GM12878 (cell line): Measurements from ENCODE around the gene USP9X. TPM values are rescaled to one million over a fixed set of nuclear protein-coding genes. Genes with fewer than 3 reads are reported as not detected.

Source experiments
- BHLHE40 ChIP-seq, 2 experiments: fragments of 450-650 bp in 1 of 2; IDR thresholded peaks; 2 replicates each; pipeline ENCODE4 v1.6.1; 2011 to 2017; ENCODE audit warnings: low read depth in 2 of 2, borderline replicate concordance in 1 of 2, improper control_type of control experiment in 1 of 2, low read length in 1 of 2, mild to moderate bottlenecking in 1 of 2
- CBFB ChIP-seq: IDR thresholded peaks from 2 replicates; pipeline ENCODE4 v1.6.1; 2016; ENCODE audit warnings: antibody characterized with exemption, low read depth
- CREB1 ChIP-seq: IDR thresholded peaks from 2 replicates; pipeline ENCODE4 v1.6.1; 2012; ENCODE audit warnings: low read depth, mild to moderate bottlenecking, inconsistent platforms
- CREM ChIP-seq: IDR thresholded peaks from 2 replicates; pipeline ENCODE4 v1.6.1; 2014; ENCODE audit warnings: antibody characterized with exemption, low read depth
- EZH2 ChIP-seq: IDR thresholded peaks from 2 replicates; pipeline ENCODE4 v1.6.1; 2012; ENCODE audit warnings: low read depth, mild to moderate bottlenecking, control low read depth, inconsistent platforms, low read length, borderline replicate concordance; ENCODE audit not compliant: control insufficient read depth
- IKZF1 ChIP-seq: fragments of 450-650 bp; conservative IDR thresholded peaks from 2 replicates; pipeline ENCODE4 v1.6.1; 2017; ENCODE audit warnings: antibody characterized with exemption, mild to moderate bottlenecking
- JUND ChIP-seq: IDR thresholded peaks from 2 replicates; pipeline ENCODE4 v1.6.1; 2012; ENCODE audit warnings: low read depth, mild to moderate bottlenecking, low read length, improper control_type of control experiment, moderate library complexity
- MTA2 ChIP-seq: fragments of 450-650 bp; IDR thresholded peaks from 2 replicates; pipeline ENCODE4 v1.6.1; 2016; ENCODE audit warnings: low read depth, mild to moderate bottlenecking, moderate library complexity
- NFYA ChIP-seq: IDR thresholded peaks from 2 replicates; pipeline ENCODE4 v1.6.1; 2011; ENCODE audit warnings: low read depth, mild to moderate bottlenecking, low read length, improper control_type of control experiment, borderline replicate concordance
- NFYB ChIP-seq: IDR thresholded peaks from 2 replicates; pipeline ENCODE4 v1.6.1; 2011; ENCODE audit warnings: low read depth, mild to moderate bottlenecking, low read length, improper control_type of control experiment, moderate library complexity; ENCODE audit not compliant: insufficient read depth
- NR2C2 ChIP-seq: IDR thresholded peaks from 2 replicates; pipeline ENCODE4 v1.6.1; 2011; ENCODE audit warnings: borderline replicate concordance, low read depth; ENCODE audit not compliant: control insufficient read depth, insufficient read length
- PAX8 ChIP-seq: fragments of 450-650 bp; IDR thresholded peaks from 2 replicates; pipeline ENCODE4 v1.6.1; 2017; ENCODE audit warnings: mild to moderate bottlenecking, moderate library complexity
- POLR2AphosphoS2 ChIP-seq: IDR thresholded peaks from 2 replicates; pipeline ENCODE4 v1.6.1; 2011; ENCODE audit warnings: low read depth, mild to moderate bottlenecking, low read length, improper control_type of control experiment, moderate library complexity
- RBBP5 ChIP-seq: fragments of 200-600 bp; sonication (generic); conservative IDR thresholded peaks from 2 replicates; pipeline ENCODE4 v1.6.1; 2016
- SIX5 ChIP-seq: IDR thresholded peaks from 2 replicates; pipeline ENCODE4 v1.6.1; 2011; ENCODE audit warnings: mild to moderate bottlenecking, low read depth, low read length, moderate library complexity; ENCODE audit not compliant: severe bottlenecking
- TARDBP ChIP-seq: IDR thresholded peaks from 2 replicates; pipeline ENCODE4 v1.6.1; 2016; ENCODE audit warnings: borderline replicate concordance
- TBL1XR1 ChIP-seq: IDR thresholded peaks from 2 replicates; pipeline ENCODE4 v1.6.1; 2012; ENCODE audit warnings: low read depth, low read length, improper control_type of control experiment
- TCF12 ChIP-seq: IDR thresholded peaks from 2 replicates; pipeline ENCODE4 v1.6.1; 2011; ENCODE audit warnings: low read depth, mild to moderate bottlenecking, low read length
- WRNIP1 ChIP-seq: IDR thresholded peaks from 2 replicates; pipeline ENCODE4 v1.6.1; 2011; ENCODE audit warnings: low read depth, low read length, improper control_type of control experiment, borderline replicate concordance
- ZNF622 ChIP-seq: fragments of 450-650 bp; IDR thresholded peaks from 2 replicates; pipeline ENCODE4 v1.6.1; 2017; ENCODE audit warnings: mild to moderate bottlenecking, inconsistent platforms
- ZSCAN29 ChIP-seq: fragments of 450-650 bp; IDR thresholded peaks from 2 replicates; pipeline ENCODE4 v1.6.1; 2017; ENCODE audit warnings: mild to moderate bottlenecking, moderate library complexity
- polyA plus RNA-seq, 11 experiments: library from polyadenylated mRNA; depleted of rRNA in 4 of 11; unstranded in 6 of 11; stranded (reverse) in 5 of 11; fragments of >200 nt; fragmentation: Nextera tagmentation in 4 of 11; fragmentation: Illumina TruSeq in 1 of 11; extraction: Ambion mirVana in 4 of 11; extraction: Trizol in 1 of 11; gene quantifications; 1 replicate in 1 of 11; 2 replicates in 10 of 11; pipeline versions ENCODE4 v1.2.1 to v1.2.3, GENCODE V29; 2011 to 2016; ENCODE audit warnings: inconsistent platforms in 2 of 11, missing spikeins in 2 of 11, low read depth in 1 of 11
- total RNA-seq, 4 experiments: library from RNA; depleted of rRNA in 3 of 4; stranded (reverse); fragments of >200 nt in 3 of 4; fragmentation: Illumina TruSeq in 1 of 4; extraction: Trizol in 1 of 4; gene quantifications; 2 replicates each; pipeline versions ENCODE4 v1.2.1 to v1.2.3, GENCODE V29; 2013 to 2021
- TF ChIP-seq, protein P1 (sequence below): fragments of 450-650 bp; IDR thresholded peaks from 2 replicates; pipeline ENCODE4 v1.6.1; 2017; ENCODE audit warnings: mild to moderate bottlenecking
- TF ChIP-seq, protein P2 (sequence below): fragments of 450-650 bp; IDR thresholded peaks from 2 replicates; pipeline ENCODE4 v1.6.1; 2016; ENCODE audit warnings: mild to moderate bottlenecking
- TF ChIP-seq, protein P3 (sequence below), 3 experiments: IDR thresholded peaks in 2 of 3; conservative IDR thresholded peaks in 1 of 3; 2 replicates each; pipeline ENCODE4 v1.5.1; 2011; ENCODE audit warnings: low read depth in 3 of 3, low read length in 3 of 3, mild to moderate bottlenecking in 3 of 3, control low read depth in 2 of 3, moderate library complexity in 2 of 3, inconsistent platforms in 1 of 3, mixed read lengths in 1 of 3; ENCODE audit not compliant: control insufficient read depth in 2 of 3, insufficient read depth in 1 of 3; ENCODE audit errors: extremely low read depth in 1 of 3
- TF ChIP-seq, protein P4 (sequence below): fragments of 450-650 bp; IDR thresholded peaks from 2 replicates; pipeline ENCODE4 v1.6.1; 2018; ENCODE audit warnings: borderline replicate concordance, mild to moderate bottlenecking; ENCODE audit not compliant: partially characterized antibody

Gene USP9X
- total and polyA plus RNA-seq, 10 of the 15 experiments (the other 5 are each of a cell fraction or from before 2014, with no cell fraction given), result 9.3 to 61.6 (median 31.7) TPM

DNA sequence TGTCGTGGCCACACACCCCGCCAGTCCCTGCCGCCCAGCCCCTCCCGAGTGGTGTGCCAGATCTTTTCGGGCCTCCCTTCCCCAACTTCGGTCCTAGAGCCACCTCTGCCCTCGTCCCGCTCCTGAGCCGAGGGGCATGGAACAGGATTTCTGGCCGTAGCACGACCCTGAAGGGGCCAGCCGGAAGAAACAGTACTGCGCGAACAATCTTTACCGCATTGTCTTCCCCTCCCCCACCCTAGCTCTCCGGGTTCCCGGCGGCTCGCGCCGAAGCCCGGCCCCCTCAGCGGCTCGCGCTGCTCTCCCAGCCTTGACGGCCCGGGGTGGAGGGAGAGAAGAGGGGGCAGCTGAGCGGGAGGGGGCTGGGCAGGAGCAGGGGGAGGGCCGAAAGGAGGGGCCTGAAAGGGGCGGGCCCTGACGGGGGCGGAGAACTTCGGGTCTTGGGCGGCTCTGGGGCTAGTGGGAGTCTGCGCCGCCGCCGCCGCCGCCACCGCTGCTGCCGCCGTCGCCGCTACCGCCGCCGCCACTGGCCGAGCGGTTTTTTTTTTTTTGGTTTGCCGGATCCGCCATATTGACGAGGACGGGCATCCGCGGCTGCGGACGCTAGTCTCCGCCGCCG, at the start of gene USP9X (continued):
- TF ChIP-seq, protein P1, sequence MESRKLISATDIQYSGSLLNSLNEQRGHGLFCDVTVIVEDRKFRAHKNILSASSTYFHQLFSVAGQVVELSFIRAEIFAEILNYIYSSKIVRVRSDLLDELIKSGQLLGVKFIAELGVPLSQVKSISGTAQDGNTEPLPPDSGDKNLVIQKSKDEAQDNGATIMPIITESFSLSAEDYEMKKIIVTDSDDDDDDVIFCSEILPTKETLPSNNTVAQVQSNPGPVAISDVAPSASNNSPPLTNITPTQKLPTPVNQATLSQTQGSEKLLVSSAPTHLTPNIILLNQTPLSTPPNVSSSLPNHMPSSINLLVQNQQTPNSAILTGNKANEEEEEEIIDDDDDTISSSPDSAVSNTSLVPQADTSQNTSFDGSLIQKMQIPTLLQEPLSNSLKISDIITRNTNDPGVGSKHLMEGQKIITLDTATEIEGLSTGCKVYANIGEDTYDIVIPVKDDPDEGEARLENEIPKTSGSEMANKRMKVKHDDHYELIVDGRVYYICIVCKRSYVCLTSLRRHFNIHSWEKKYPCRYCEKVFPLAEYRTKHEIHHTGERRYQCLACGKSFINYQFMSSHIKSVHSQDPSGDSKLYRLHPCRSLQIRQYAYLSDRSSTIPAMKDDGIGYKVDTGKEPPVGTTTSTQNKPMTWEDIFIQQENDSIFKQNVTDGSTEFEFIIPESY, result no peak
- TF ChIP-seq CBFB (no peak), ZNF622 (no peak), ZSCAN29 (peak; percentile 14; the same call in 1 of the 2 replicates), MTA2 (peak; percentile 73), NR2C2 (no peak), POLR2AphosphoS2 (no peak), TBL1XR1 (no peak), EZH2 (no peak), NFYA (no peak), TARDBP (no peak), RBBP5 (peak; percentile 56; the same call in 1 of the 2 replicates), BHLHE40 (IDR thresholded peaks at IDR 0.05; ENCODE audit: borderline replicate concordance in 1 of 2, low read depth in 2 of 2, low read length in 1 of 2) (no peak), CREM (no peak), CREB1 (no peak), IKZF1 (peak; percentile 83), TCF12 (0 out of 2 replicates have a peak, but pooled peaks have one; percentile 48), JUND (no peak), WRNIP1 (no peak), SIX5 (no peak), NFYB (no peak), PAX8 (no peak)
- TF ChIP-seq, protein P2, sequence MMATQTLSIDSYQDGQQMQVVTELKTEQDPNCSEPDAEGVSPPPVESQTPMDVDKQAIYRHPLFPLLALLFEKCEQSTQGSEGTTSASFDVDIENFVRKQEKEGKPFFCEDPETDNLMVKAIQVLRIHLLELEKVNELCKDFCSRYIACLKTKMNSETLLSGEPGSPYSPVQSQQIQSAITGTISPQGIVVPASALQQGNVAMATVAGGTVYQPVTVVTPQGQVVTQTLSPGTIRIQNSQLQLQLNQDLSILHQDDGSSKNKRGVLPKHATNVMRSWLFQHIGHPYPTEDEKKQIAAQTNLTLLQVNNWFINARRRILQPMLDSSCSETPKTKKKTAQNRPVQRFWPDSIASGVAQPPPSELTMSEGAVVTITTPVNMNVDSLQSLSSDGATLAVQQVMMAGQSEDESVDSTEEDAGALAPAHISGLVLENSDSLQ, result no peak
- TF ChIP-seq, protein P3, sequence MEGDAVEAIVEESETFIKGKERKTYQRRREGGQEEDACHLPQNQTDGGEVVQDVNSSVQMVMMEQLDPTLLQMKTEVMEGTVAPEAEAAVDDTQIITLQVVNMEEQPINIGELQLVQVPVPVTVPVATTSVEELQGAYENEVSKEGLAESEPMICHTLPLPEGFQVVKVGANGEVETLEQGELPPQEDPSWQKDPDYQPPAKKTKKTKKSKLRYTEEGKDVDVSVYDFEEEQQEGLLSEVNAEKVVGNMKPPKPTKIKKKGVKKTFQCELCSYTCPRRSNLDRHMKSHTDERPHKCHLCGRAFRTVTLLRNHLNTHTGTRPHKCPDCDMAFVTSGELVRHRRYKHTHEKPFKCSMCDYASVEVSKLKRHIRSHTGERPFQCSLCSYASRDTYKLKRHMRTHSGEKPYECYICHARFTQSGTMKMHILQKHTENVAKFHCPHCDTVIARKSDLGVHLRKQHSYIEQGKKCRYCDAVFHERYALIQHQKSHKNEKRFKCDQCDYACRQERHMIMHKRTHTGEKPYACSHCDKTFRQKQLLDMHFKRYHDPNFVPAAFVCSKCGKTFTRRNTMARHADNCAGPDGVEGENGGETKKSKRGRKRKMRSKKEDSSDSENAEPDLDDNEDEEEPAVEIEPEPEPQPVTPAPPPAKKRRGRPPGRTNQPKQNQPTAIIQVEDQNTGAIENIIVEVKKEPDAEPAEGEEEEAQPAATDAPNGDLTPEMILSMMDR (IDR thresholded peaks at IDR 0.05 in 2 of 3, conservative IDR thresholded peaks at IDR 0.05 in 1 of 3; ENCODE audit: control insufficient read depth in 2 of 3, extremely low read depth in 1 of 3, insufficient read depth in 1 of 3, low read depth in 3 of 3, low read length in 3 of 3), result no peak
- TF ChIP-seq, protein P4, sequence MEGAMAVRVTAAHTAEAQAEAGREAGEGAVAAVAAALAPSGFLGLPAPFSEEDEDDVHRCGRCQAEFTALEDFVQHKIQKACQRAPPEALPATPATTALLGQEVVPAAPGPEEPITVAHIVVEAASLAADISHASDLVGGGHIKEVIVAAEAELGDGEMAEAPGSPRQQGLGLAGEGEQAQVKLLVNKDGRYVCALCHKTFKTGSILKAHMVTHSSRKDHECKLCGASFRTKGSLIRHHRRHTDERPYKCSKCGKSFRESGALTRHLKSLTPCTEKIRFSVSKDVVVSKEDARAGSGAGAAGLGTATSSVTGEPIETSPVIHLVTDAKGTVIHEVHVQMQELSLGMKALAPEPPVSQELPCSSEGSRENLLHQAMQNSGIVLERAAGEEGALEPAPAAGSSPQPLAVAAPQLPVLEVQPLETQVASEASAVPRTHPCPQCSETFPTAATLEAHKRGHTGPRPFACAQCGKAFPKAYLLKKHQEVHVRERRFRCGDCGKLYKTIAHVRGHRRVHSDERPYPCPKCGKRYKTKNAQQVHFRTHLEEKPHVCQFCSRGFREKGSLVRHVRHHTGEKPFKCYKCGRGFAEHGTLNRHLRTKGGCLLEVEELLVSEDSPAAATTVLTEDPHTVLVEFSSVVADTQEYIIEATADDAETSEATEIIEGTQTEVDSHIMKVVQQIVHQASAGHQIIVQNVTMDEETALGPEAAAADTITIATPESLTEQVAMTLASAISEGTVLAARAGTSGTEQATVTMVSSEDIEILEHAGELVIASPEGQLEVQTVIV, result no peak
